IMR-90 (cell line): ENCODE results near the gene MYEOV. TPM values are rescaled to one million over a fixed set of nuclear protein-coding genes. Genes with fewer than 3 reads are reported as not detected.

Source experiments
- ATAC-seq: fragments of 200-7000 bp; cut with Tn5 transposase; 2 replicates; pipeline ENCODE4 v1.9.1; 2020; ENCODE audit warnings: low read depth, mild to moderate bottlenecking, moderate library complexity
- BruUV-seq: library from RNA; stranded (reverse); fragments of 400-500 nt; replicated peaks from 2 replicates; lab custom pipeline; 2021; lab: Mats Ljungman, UMichigan
- CTCF ChIA-PET: fragments of 300-600 bp; formaldehyde crosslinking; extraction: SDS; loops from one replicate; lab custom pipeline; 2021; ENCODE audit warnings: antibody characterized with exemption; lab: Yijun Ruan, JAX
- POLR2A ChIA-PET: fragments of 300-600 bp; sonication (Branson Sonifier 250); formaldehyde crosslinking; loops from one replicate; lab custom pipeline; 2022; ENCODE audit warnings: antibody characterized with exemption; ENCODE audit not compliant: unreplicated experiment; lab: Charles Lee
- DNase-seq: peaks from one replicate; pipeline ENCODE4 v3.0.0; 2013
- H2AFZ ChIP-seq: replicated peaks from 2 replicates; pipeline ENCODE3; 2013; ENCODE audit warnings: low read length, mild to moderate bottlenecking; ENCODE audit not compliant: poor library complexity
- H2AK5ac ChIP-seq: 2 replicates; pipeline ENCODE4 v1.6.1; 2013; ENCODE audit warnings: low read depth, low read length, inconsistent platforms
- H2AK9ac ChIP-seq: replicated peaks from 2 replicates; pipeline ENCODE3; 2013; ENCODE audit warnings: mild to moderate bottlenecking, low read depth, low read length, moderate library complexity; ENCODE audit not compliant: poor library complexity
- H2BK120ac ChIP-seq: 2 replicates; pipeline ENCODE4 v1.6.1; 2013; ENCODE audit warnings: low read depth, low read length, inconsistent platforms
- H2BK15ac ChIP-seq: 3 replicates; pipeline ENCODE4 v1.6.1; 2013; ENCODE audit warnings: low read depth, low read length, inconsistent platforms
- H2BK20ac ChIP-seq: 2 replicates; pipeline ENCODE4 v1.6.1; 2013; ENCODE audit warnings: low read depth, mild to moderate bottlenecking, inconsistent platforms, low read length, moderate library complexity
- H2BK5ac ChIP-seq: 2 replicates; pipeline ENCODE4 v1.6.1; 2013; ENCODE audit warnings: mild to moderate bottlenecking, low read depth, low read length, inconsistent platforms; ENCODE audit not compliant: poor library complexity, severe bottlenecking
- H3K14ac ChIP-seq: replicated peaks from 2 replicates; pipeline ENCODE4 v1.6.1; 2013; ENCODE audit warnings: low read depth, low read length, inconsistent platforms
- H3K18ac ChIP-seq: 2 replicates; pipeline ENCODE4 v1.6.1; 2013; ENCODE audit warnings: low read depth, low read length, control low read depth
- H3K23ac ChIP-seq: 2 replicates; pipeline ENCODE4 v1.6.1; 2013; ENCODE audit warnings: low read depth, low read length, inconsistent platforms
- H3K27ac ChIP-seq: 2 replicates; pipeline ENCODE4 v1.5.1; 2013; ENCODE audit warnings: mild to moderate bottlenecking, control low read depth, low read length; ENCODE audit not compliant: insufficient read depth
- H3K27me3 ChIP-seq: 2 replicates; pipeline ENCODE4 v1.6.1; 2013; ENCODE audit warnings: low read length; ENCODE audit not compliant: control insufficient read depth, insufficient read depth
- H3K36me3 ChIP-seq: 2 replicates; pipeline ENCODE4 v1.6.1; 2013; ENCODE audit warnings: low read length, mixed read lengths; ENCODE audit not compliant: control insufficient read depth, insufficient read depth
- H3K4ac ChIP-seq: 2 replicates; pipeline ENCODE4 v1.6.1; 2013; ENCODE audit warnings: low read depth, low read length, inconsistent platforms
- H3K4me1 ChIP-seq: 2 replicates; pipeline ENCODE4 v1.6.1; 2013; ENCODE audit warnings: low read length, mixed read lengths; ENCODE audit not compliant: control insufficient read depth, insufficient read depth
- H3K4me2 ChIP-seq: 2 replicates; pipeline ENCODE4 v1.6.1; 2013; ENCODE audit warnings: low read depth, mild to moderate bottlenecking, control low read depth, low read length, moderate library complexity
- H3K4me3 ChIP-seq: 2 replicates; pipeline ENCODE4 v1.5.1; 2013; ENCODE audit warnings: low read depth, mild to moderate bottlenecking, control low read depth, low read length, moderate library complexity; ENCODE audit not compliant: insufficient read depth
- H3K56ac ChIP-seq: 2 replicates; pipeline ENCODE4 v1.6.1; 2013; ENCODE audit warnings: low read length, inconsistent platforms; ENCODE audit not compliant: insufficient read depth; ENCODE audit errors: extremely low read depth
- H3K79me1 ChIP-seq, 2 experiments: 2 replicates each; pipeline ENCODE4 v1.6.1; 2013; ENCODE audit warnings: low read length in 2 of 2, inconsistent platforms in 1 of 2, low read depth in 1 of 2
- H3K9ac ChIP-seq: 2 replicates; pipeline ENCODE4 v1.6.1; 2013; ENCODE audit warnings: low read depth, low read length, control low read depth
- H3K9me1 ChIP-seq: 2 replicates; pipeline ENCODE4 v1.6.1; 2013; ENCODE audit warnings: low read length, inconsistent platforms; ENCODE audit not compliant: insufficient read depth
- H3K9me3 ChIP-seq: 2 replicates; pipeline ENCODE4 v1.6.1; 2013; ENCODE audit warnings: low read length; ENCODE audit not compliant: control insufficient read depth, insufficient read depth
- H4K20me1 ChIP-seq: 2 replicates; pipeline ENCODE4 v1.6.1; 2013; ENCODE audit warnings: low read length, inconsistent platforms; ENCODE audit not compliant: insufficient read depth
- H4K5ac ChIP-seq: 2 replicates; pipeline ENCODE4 v1.6.1; 2013; ENCODE audit warnings: mild to moderate bottlenecking, low read depth, low read length, control low read depth
- H4K8ac ChIP-seq, 2 experiments: 2 replicates each; pipeline ENCODE4 v1.6.1; 2013; ENCODE audit warnings: low read depth in 2 of 2, low read length in 2 of 2, control low read depth in 1 of 2, inconsistent platforms in 1 of 2
- H4K91ac ChIP-seq: 2 replicates; pipeline ENCODE4 v1.6.1; 2013; ENCODE audit warnings: low read depth, low read length, inconsistent platforms; ENCODE audit not compliant: insufficient read depth
- CEBPB ChIP-seq: IDR thresholded peaks from 2 replicates; pipeline ENCODE4 v1.6.1; 2012; ENCODE audit warnings: low read depth, low read length, improper control_type of control experiment
- CHD1 ChIP-seq: IDR thresholded peaks from 2 replicates; pipeline ENCODE4 v1.6.1; 2012; ENCODE audit warnings: low read depth, low read length, improper control_type of control experiment
- FOS ChIP-seq: fragments of 150-350 bp; IDR thresholded peaks from 2 replicates; pipeline ENCODE4 v1.6.1; 2016; ENCODE audit warnings: low read depth, low read length
- RFX5 ChIP-seq: IDR thresholded peaks from 2 replicates; pipeline ENCODE4 v1.8.0; 2012; ENCODE audit warnings: low read depth, mild to moderate bottlenecking, low read length, moderate library complexity
- SMC3 ChIP-seq: fragments of 150-350 bp; IDR thresholded peaks from 2 replicates; pipeline ENCODE4 v1.6.1; 2016; ENCODE audit warnings: low read depth, mild to moderate bottlenecking, antibody characterized with exemption, low read length, moderate library complexity
- WGBS, 2 experiments: methylation state at CpG; one replicate each; pipeline versions ENCODE4 v1.1.5 to v1.1.7; 2013; ENCODE audit warnings: missing lambda C conversion rate in 2 of 2; ENCODE audit not compliant: insufficient read length in 1 of 2; ENCODE audit errors: extremely low coverage in 2 of 2; 5-methylcytosine and 5-hydroxymethylcytosine counted together
- dilution Hi-C: fragments of 300-500 bp; cut with HindIII; formaldehyde crosslinking; loops from one replicate; pipeline ENCODE4 v1.14.3; 2018; ENCODE audit warnings: low sequenced_read_pairs; ENCODE audit not compliant: unreplicated experiment
- in situ Hi-C: fragments of 300-500 bp; cut with MboI; formaldehyde crosslinking; loops from 3 replicates; pipeline ENCODE4 v1.14.3; 2019; ENCODE audit warnings: low sequenced_read_pairs, inconsistent platforms, mixed read lengths
- intact Hi-C: fragments of 100-400 bp; cut with micrococcal nuclease; formaldehyde crosslinking; loops from 2 replicates; pipeline ENCODE4 v1.10.0; 2022
- polyA plus RNA-seq, 3 experiments: library from polyadenylated mRNA; depleted of rRNA; stranded (reverse); fragments of >200 nt; gene quantifications; 2 replicates each; pipeline ENCODE4 v1.2.3, GENCODE V29; 2012; ENCODE audit warnings: low replicate concordance in 1 of 3
- total RNA-seq: library from RNA; depleted of rRNA; stranded (reverse); fragments of >200 nt; gene quantifications from 2 replicates; pipeline ENCODE4 v1.2.3, GENCODE V29; 2012
- TF ChIP-seq, protein P1 (sequence below): conservative IDR thresholded peaks from 2 replicates; pipeline ENCODE4 v1.5.1; 2012; ENCODE audit warnings: mild to moderate bottlenecking, low read depth, low read length, improper control_type of control experiment
- TF ChIP-seq, protein P2 (sequence below): fragments of 150-350 bp; IDR thresholded peaks from 2 replicates; pipeline ENCODE4 v1.6.1; 2017; ENCODE audit warnings: mild to moderate bottlenecking, antibody characterized with exemption, low read length, low read depth

MYEOV gene
- total and polyA plus RNA-seq, 2 of the 4 experiments (the other 2 are of a cell fraction) = 5.8 to 6.8 TPM

DNA sequence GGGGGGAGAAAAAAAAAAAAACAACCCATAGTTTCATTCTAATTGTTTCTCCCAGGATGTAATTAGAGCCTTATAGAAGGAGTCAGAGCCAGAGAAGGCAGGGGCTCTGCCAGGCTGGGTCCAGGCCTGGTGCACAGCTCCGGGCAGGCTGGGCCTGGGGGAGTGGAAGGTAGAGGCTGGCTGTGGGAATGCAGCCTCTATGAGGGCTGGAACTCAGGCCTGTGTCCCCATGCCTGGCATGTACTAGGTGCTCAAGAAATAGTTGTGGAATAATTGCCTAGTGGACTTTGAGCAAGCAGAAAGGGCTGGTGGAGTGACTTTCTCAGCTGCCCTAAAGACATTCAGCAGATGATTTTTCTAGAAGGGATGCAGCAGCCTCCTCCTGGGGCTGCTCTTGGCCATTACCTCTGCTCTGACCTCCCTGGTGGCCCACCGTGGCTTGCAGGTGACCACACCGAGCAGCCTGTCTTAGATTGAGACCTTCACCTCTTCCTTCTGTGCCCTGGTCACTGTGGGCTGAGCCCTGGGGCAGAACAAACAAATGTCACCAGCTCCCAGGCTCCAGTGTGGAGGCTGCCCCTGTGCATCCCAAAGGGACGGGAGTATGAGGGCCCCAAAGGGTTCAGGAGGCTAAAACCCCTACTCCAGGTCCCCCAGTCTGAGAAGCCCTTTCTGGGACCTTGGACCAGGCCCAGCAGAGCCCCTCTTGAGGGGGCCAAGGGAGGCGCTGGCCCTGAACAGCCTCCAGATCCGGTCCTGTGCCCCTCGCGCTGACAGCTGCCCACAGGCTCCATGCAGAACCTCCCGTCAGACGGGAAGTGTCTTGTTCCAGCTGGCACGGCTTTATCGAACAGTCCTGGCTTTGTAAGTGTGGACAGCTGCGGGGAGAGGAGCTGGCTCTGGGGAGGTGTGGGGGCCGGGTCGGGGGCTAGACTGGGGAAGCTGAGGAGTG is 18.8 kb downstream of the MYEOV start:
- Histone ChIP-seq H3K14ac (peak overlapping the region; percentile 62), H3K9me3 (no peaks in the 10 kb centered on the region), H3K4ac (peak overlapping the region; percentile 73), H3K18ac (0 out of 2 replicates have a peak overlapping the region, but pooled peaks have one; percentile 43), H2BK5ac (no peak overlapping the region), H4K20me1 (no peaks in the 10 kb centered on the region), H3K27me3 (no peaks in the 10 kb centered on the region), H3K56ac (no peak overlapping the region), H2BK15ac (no peak overlapping the region; the same call in 2 of the 3 replicates), H3K4me2 (no peak overlapping the region), H3K4me1 (peaks cover 15% of the 10 kb centered on the region), H3K23ac (no peak overlapping the region), H3K36me3 (no peaks in the 10 kb centered on the region), H3K4me3 (no peak overlapping the region), H4K5ac (no peak overlapping the region; the same call in 1 of the 2 replicates), H2BK20ac (peak overlapping the region; percentile 66; the same call in 1 of the 2 replicates), H3K79me1 (peaks cover 4 to 69% of the 10 kb centered on the region in 2 experiments; a peak in 3 of 4 replicates), H2AK9ac (peak overlapping the region; percentile 2), H3K27ac (no peak overlapping the region), H3K9me1 (peaks cover 23% of the 10 kb centered on the region), H4K8ac (peak overlapping the region; percentile 47 to 65; a peak in 2 of 4 replicates), H2AK5ac (peak overlapping the region; percentile 31; the same call in 1 of the 2 replicates), H2AFZ (no peak overlapping the region), H4K91ac (peak overlapping the region; percentile 27; the same call in 1 of the 2 replicates), H3K9ac (no peak overlapping the region), H2BK120ac (peak overlapping the region; percentile 70; the same call in 1 of the 2 replicates)
- intact Hi-C loops = no loop called here
- dilution Hi-C loops = no loop called here
- no TSS peak for BruUV-seq
- in situ Hi-C loops = no loop called here
- ChIA-PET CTCF (no interaction called here), POLR2A (no interaction called here)
- 87% methylated on average over 3 of the region's 15 CpGs; no CpG with 5 or more reads in 1 of the 2 experiments for WGBS, 2 experiments
- TF ChIP-seq, protein P1, sequence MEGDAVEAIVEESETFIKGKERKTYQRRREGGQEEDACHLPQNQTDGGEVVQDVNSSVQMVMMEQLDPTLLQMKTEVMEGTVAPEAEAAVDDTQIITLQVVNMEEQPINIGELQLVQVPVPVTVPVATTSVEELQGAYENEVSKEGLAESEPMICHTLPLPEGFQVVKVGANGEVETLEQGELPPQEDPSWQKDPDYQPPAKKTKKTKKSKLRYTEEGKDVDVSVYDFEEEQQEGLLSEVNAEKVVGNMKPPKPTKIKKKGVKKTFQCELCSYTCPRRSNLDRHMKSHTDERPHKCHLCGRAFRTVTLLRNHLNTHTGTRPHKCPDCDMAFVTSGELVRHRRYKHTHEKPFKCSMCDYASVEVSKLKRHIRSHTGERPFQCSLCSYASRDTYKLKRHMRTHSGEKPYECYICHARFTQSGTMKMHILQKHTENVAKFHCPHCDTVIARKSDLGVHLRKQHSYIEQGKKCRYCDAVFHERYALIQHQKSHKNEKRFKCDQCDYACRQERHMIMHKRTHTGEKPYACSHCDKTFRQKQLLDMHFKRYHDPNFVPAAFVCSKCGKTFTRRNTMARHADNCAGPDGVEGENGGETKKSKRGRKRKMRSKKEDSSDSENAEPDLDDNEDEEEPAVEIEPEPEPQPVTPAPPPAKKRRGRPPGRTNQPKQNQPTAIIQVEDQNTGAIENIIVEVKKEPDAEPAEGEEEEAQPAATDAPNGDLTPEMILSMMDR = no peak
- TF ChIP-seq RFX5 (no peak), CEBPB (no peak), FOS (no peak), CHD1 (no peak), SMC3 (no peak)
- TF ChIP-seq, protein P2, sequence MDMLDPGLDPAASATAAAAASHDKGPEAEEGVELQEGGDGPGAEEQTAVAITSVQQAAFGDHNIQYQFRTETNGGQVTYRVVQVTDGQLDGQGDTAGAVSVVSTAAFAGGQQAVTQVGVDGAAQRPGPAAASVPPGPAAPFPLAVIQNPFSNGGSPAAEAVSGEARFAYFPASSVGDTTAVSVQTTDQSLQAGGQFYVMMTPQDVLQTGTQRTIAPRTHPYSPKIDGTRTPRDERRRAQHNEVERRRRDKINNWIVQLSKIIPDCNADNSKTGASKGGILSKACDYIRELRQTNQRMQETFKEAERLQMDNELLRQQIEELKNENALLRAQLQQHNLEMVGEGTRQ = no peak
- DNase-seq = no peak
- ATAC-seq = no peak
